ENCODE measurements around the gene NINJ2. TPM values are rescaled to one million over a fixed set of nuclear protein-coding genes. Genes with fewer than 3 reads are reported as not detected.

The NINJ2 gene
- polyA plus RNA-seq, 1 donor from 2014 or later: not detected

DNA sequence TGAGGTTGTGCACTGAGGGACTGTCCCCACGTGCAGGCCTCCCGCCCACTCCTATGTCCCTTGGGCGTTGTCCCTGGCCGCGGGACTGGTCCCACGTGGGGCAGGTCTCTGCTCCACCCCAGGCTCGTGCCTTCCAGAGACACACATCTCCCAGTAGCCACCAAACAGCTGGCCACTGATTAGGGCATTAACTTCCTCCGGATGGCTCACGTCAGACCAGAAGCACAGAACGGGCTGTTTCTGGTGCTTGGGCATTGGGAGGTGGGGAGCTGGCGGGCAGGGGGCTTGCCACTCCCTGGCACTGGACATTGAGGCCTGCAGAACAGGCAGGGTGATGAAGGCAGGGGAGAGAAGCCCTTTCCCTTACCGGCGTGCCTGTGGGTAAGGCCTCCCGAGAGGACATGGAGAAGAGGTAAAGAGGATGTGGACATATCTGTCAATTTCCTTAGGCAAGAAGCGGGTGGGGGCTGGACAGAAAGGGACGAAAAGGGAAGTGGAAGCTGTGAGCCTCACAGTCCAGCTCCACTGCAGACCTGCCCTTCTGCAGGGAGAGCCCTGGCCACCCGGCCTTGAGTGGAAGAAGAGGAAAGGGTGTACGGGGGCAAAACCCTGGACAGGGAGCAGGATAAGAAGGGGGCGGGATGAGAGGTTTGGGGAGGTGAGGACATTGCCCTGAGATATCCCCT lies 101.2 kb downstream of the NINJ2 start:
- Histone ChIP-seq H3K9me3 (ENCODE audit: low read length) (no peaks in the 10 kb centered on the region), H3K9me2 (ENCODE audit: insufficient read depth, low read length) (no peaks in the 10 kb centered on the region), H4K20me1 (ENCODE audit: insufficient read depth) (no peaks in the 10 kb centered on the region), H3F3A (ENCODE audit: insufficient read depth, low read length, poor library complexity, severe bottlenecking) (no peaks in the 10 kb centered on the region), H3K79me2 (replicated peaks; ENCODE audit: insufficient read depth, low read length) (no peaks in the 10 kb centered on the region), H2AFZ (ENCODE audit: low read depth, low read length) (no peak overlapping the region), H3K36me3 (ENCODE audit: insufficient read depth, low read length) (no peaks in the 10 kb centered on the region), H3K27me3 (ENCODE audit: insufficient read depth, low read depth, low read length) (no peaks in the 10 kb centered on the region), H3K27ac (ENCODE audit: low read length) (no peak overlapping the region), H3K4me3 (ENCODE audit: low read length) (no peak overlapping the region), H3K4me2 (ENCODE audit: low read length) (no peak overlapping the region), H3K9ac (ENCODE audit: low read length) (no peak overlapping the region)
- TF ChIP-seq POLR2AphosphoS5 (IDR thresholded peaks at IDR 0.05) (no peak), EZH2 (IDR thresholded peaks at IDR 0.05; ENCODE audit: borderline replicate concordance, insufficient read depth, low read length, poor library complexity, severe bottlenecking) (no peak), EP300 (conservative IDR thresholded peaks at IDR 0.05; ENCODE audit: poor library complexity, severe bottlenecking) (no peak), TAF1 (IDR thresholded peaks at IDR 0.05; ENCODE audit: low read depth) (no peak), REST (IDR thresholded peaks at IDR 0.05; ENCODE audit: borderline replicate concordance) (no peak), RAD21 (conservative IDR thresholded peaks at IDR 0.05) (no peak), SMC3 (conservative IDR thresholded peaks at IDR 0.05; ENCODE audit: poor library complexity) (no peak), MXI1 (conservative IDR thresholded peaks at IDR 0.05; ENCODE audit: poor library complexity, severe bottlenecking) (no peak)
- TF ChIP-seq, protein P1, sequence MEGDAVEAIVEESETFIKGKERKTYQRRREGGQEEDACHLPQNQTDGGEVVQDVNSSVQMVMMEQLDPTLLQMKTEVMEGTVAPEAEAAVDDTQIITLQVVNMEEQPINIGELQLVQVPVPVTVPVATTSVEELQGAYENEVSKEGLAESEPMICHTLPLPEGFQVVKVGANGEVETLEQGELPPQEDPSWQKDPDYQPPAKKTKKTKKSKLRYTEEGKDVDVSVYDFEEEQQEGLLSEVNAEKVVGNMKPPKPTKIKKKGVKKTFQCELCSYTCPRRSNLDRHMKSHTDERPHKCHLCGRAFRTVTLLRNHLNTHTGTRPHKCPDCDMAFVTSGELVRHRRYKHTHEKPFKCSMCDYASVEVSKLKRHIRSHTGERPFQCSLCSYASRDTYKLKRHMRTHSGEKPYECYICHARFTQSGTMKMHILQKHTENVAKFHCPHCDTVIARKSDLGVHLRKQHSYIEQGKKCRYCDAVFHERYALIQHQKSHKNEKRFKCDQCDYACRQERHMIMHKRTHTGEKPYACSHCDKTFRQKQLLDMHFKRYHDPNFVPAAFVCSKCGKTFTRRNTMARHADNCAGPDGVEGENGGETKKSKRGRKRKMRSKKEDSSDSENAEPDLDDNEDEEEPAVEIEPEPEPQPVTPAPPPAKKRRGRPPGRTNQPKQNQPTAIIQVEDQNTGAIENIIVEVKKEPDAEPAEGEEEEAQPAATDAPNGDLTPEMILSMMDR (IDR thresholded peaks at IDR 0.05; ENCODE audit: poor library complexity, severe bottlenecking): no peak

DNA sequence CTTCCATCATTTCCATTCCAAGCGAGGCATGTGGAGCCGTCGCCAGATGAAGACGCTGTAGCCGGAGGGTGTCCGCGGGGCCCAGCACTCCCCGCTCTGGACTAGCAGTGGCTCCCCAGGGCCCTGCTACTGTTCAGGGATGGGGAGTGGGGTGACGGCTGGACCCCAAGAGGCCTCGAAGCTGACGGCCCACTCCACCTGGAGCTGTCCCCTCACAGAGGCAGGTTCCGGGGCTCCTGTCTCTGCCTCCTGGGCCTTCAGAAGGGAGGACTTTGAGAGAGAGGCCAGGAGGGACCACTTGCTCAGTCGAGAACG lies 101.9 kb downstream of the NINJ2 start:
- no peak overlapping the region for H3K4me2 ChIP-seq (ENCODE audit: low read length)
- no peak overlapping the region for H3K4me3 ChIP-seq (ENCODE audit: low read length)
- TF ChIP-seq TAF1 (IDR thresholded peaks at IDR 0.05; ENCODE audit: low read depth) (no peak), SMC3 (conservative IDR thresholded peaks at IDR 0.05; ENCODE audit: poor library complexity) (no peak), REST (IDR thresholded peaks at IDR 0.05; ENCODE audit: borderline replicate concordance) (no peak), MXI1 (conservative IDR thresholded peaks at IDR 0.05; ENCODE audit: poor library complexity, severe bottlenecking) (no peak), POLR2AphosphoS5 (IDR thresholded peaks at IDR 0.05) (no peak), EZH2 (IDR thresholded peaks at IDR 0.05; ENCODE audit: borderline replicate concordance, insufficient read depth, low read length, poor library complexity, severe bottlenecking) (no peak), RAD21 (conservative IDR thresholded peaks at IDR 0.05) (no peak), EP300 (conservative IDR thresholded peaks at IDR 0.05; ENCODE audit: poor library complexity, severe bottlenecking) (no peak)
- TF ChIP-seq, protein P1 (IDR thresholded peaks at IDR 0.05; ENCODE audit: poor library complexity, severe bottlenecking): no peak
- no peaks in the 10 kb centered on the region for H3K9me2 ChIP-seq (ENCODE audit: insufficient read depth, low read length)
- H3K27me3 ChIP-seq (ENCODE audit: insufficient read depth, low read depth, low read length): no peaks in the 10 kb centered on the region
- no peaks in the 10 kb centered on the region for H3F3A ChIP-seq (ENCODE audit: insufficient read depth, low read length, poor library complexity, severe bottlenecking)
- H3K9ac ChIP-seq (ENCODE audit: low read length): no peak overlapping the region
- no peaks in the 10 kb centered on the region for H3K36me3 ChIP-seq (ENCODE audit: insufficient read depth, low read length)
- H4K20me1 ChIP-seq (ENCODE audit: insufficient read depth): no peaks in the 10 kb centered on the region
- no peak overlapping the region for H2AFZ ChIP-seq (ENCODE audit: low read depth, low read length)
- H3K79me2 ChIP-seq (replicated peaks; ENCODE audit: insufficient read depth, low read length): no peaks in the 10 kb centered on the region
- no peak overlapping the region for H3K27ac ChIP-seq (ENCODE audit: low read length)
- no peaks in the 10 kb centered on the region for H3K9me3 ChIP-seq (ENCODE audit: low read length)
